Neural progenitor cell (in vitro differentiated cells): ENCODE data around the gene STEAP3.

Experiments
- CTCF ChIP-seq: fragments of 200-600 bp; sonication (generic); IDR thresholded peaks from 2 replicates; pipeline ENCODE4 v1.5.1; 2017; ENCODE audit warnings: antibody characterized with exemption, mild to moderate bottlenecking
- EZH2phosphoT487 ChIP-seq: fragments of 200-600 bp; sonication (generic); IDR thresholded peaks from 2 replicates; pipeline ENCODE4 v1.6.1; 2017; ENCODE audit warnings: antibody characterized with exemption

GRCh38 chr2:119282996-119283511 lies 59.4 kb downstream of the STEAP3 start:
- TF ChIP-seq CTCF (no peak), EZH2phosphoT487 (no peak)
